WTC11 (cell line): ENCODE data around the gene EBI3. TPM values are rescaled to one million over a fixed set of nuclear protein-coding genes. Genes with fewer than 3 reads are reported as not detected.

ENCODE experiments used
- ATAC-seq: fragments of 200-7000 bp; cut with Tn5 transposase; 2 replicates; pipeline ENCODE4 v1.10.0; 2021; ENCODE audit warnings: mild to moderate bottlenecking, moderate library complexity
- CTCF ChIA-PET: fragments of 300-600 bp; sonication (Branson Sonifier 250); formaldehyde crosslinking; loops from one replicate; lab custom pipeline; 2021; ENCODE audit warnings: antibody characterized with exemption; lab: Charles Lee
- POLR2A ChIA-PET: fragments of 350-600 bp; sonication (Branson Sonifier 250); formaldehyde crosslinking; loops from one replicate; lab custom pipeline; 2021; ENCODE audit warnings: antibody characterized with exemption; lab: Charles Lee
- DNase-seq: peaks from one replicate; pipeline ENCODE4 v3.0.0; 2021; ENCODE audit warnings: low spot score
- H3K27ac Mint-ChIP-seq: 2 replicates; pipeline ENCODE4 v1.8.0; 2021; ENCODE audit warnings: mixed read lengths
- H3K27me3 Mint-ChIP-seq: 2 replicates; pipeline ENCODE4 v1.8.0; 2021; ENCODE audit warnings: low read depth, mild to moderate bottlenecking, moderate library complexity, mixed read lengths
- H3K36me3 Mint-ChIP-seq: 2 replicates; pipeline ENCODE4 v1.8.0; 2021; ENCODE audit warnings: mixed read lengths
- H3K4me1 Mint-ChIP-seq: 2 replicates; pipeline ENCODE4 v1.8.0; 2022; ENCODE audit warnings: mixed read lengths
- H3K4me3 Mint-ChIP-seq: 2 replicates; pipeline ENCODE4 v1.8.0; 2021; ENCODE audit warnings: mild to moderate bottlenecking, moderate library complexity, mixed read lengths
- H3K9me3 Mint-ChIP-seq: 2 replicates; pipeline ENCODE4 v1.8.0; 2021; ENCODE audit warnings: mixed read lengths
- ATF1 ChIP-seq: sonication (generic); formaldehyde crosslinking; IDR thresholded peaks from 2 replicates; pipeline ENCODE4 v1.8.1; 2023; ENCODE audit warnings: mild to moderate bottlenecking, moderate library complexity, missing genetic modification reagents
- ATF2 ChIP-seq: sonication (generic); formaldehyde crosslinking; IDR thresholded peaks from 2 replicates; pipeline ENCODE4 v1.8.1; 2022; ENCODE audit warnings: low read depth, missing genetic modification reagents, borderline replicate concordance
- E2F5 ChIP-seq: sonication (generic); formaldehyde crosslinking; IDR thresholded peaks from 2 replicates; pipeline ENCODE4 v1.8.1; 2022; ENCODE audit warnings: mild to moderate bottlenecking, moderate library complexity, missing genetic modification reagents
- EMX1 ChIP-seq: fragments of 250-450 bp; sonication (Bioruptor Pico); IDR thresholded peaks from 2 replicates; pipeline ENCODE4 v1.8.0; 2021; ENCODE audit warnings: mild to moderate bottlenecking
- ETV6 ChIP-seq: sonication (generic); formaldehyde crosslinking; IDR thresholded peaks from 2 replicates; pipeline ENCODE4 v1.8.1; 2022; ENCODE audit warnings: mild to moderate bottlenecking, missing genetic modification reagents
- GABPB1 ChIP-seq: sonication (generic); formaldehyde crosslinking; IDR thresholded peaks from 2 replicates; pipeline ENCODE4 v1.8.1; 2023; ENCODE audit warnings: mild to moderate bottlenecking, missing genetic modification reagents
- GRHL2 ChIP-seq: fragments of 250-450 bp; sonication (Bioruptor Pico); IDR thresholded peaks from 2 replicates; pipeline ENCODE4 v1.8.0; 2022; ENCODE audit warnings: mild to moderate bottlenecking, moderate library complexity; ENCODE audit not compliant: insufficient replicate concordance, severe bottlenecking
- MLX ChIP-seq: sonication (generic); formaldehyde crosslinking; IDR thresholded peaks from 2 replicates; pipeline ENCODE4 v1.8.1; 2023; ENCODE audit warnings: mild to moderate bottlenecking, missing genetic modification reagents, moderate library complexity
- MXD4 ChIP-seq: fragments of 250-450 bp; sonication (Bioruptor Pico); IDR thresholded peaks from 2 replicates; pipeline ENCODE4 v1.8.0; 2021; ENCODE audit warnings: mild to moderate bottlenecking, moderate library complexity, borderline replicate concordance
- NFE2L1 ChIP-seq: sonication (generic); formaldehyde crosslinking; IDR thresholded peaks from 2 replicates; pipeline ENCODE4 v1.8.1; 2023; ENCODE audit warnings: missing genetic modification reagents
- NR3C1 ChIP-seq: sonication (generic); formaldehyde crosslinking; conservative IDR thresholded peaks from 2 replicates; pipeline ENCODE4 v1.8.1; 2023; ENCODE audit warnings: low read depth, mild to moderate bottlenecking, missing genetic modification reagents
- TEAD4 ChIP-seq: sonication (generic); formaldehyde crosslinking; IDR thresholded peaks from 2 replicates; pipeline ENCODE4 v1.8.0; 2022; ENCODE audit warnings: mild to moderate bottlenecking, missing genetic modification reagents
- TP53 ChIP-seq: sonication (generic); formaldehyde crosslinking; IDR thresholded peaks from 2 replicates; pipeline ENCODE4 v1.8.1; 2023; ENCODE audit warnings: mild to moderate bottlenecking, missing genetic modification reagents
- ZNF219 ChIP-seq: sonication (generic); formaldehyde crosslinking; IDR thresholded peaks from 2 replicates; pipeline ENCODE4 v1.8.0; 2023; ENCODE audit warnings: missing genetic modification reagents, mild to moderate bottlenecking, borderline replicate concordance
- ZNF425 ChIP-seq: fragments of 250-450 bp; sonication (Bioruptor Pico); conservative IDR thresholded peaks from 2 replicates; pipeline ENCODE4 v1.9.0; 2021; ENCODE audit warnings: mild to moderate bottlenecking
- ZNF512 ChIP-seq: sonication (generic); formaldehyde crosslinking; IDR thresholded peaks from 2 replicates; pipeline ENCODE4 v1.8.1; 2022; ENCODE audit warnings: missing genetic modification reagents, borderline replicate concordance
- total RNA-seq: library from RNA; stranded (reverse); gene quantifications from 3 replicates; pipeline ENCODE4 v1.2.3, GENCODE V29; 2021
- TF ChIP-seq, protein P1 (sequence below): sonication (generic); formaldehyde crosslinking; IDR thresholded peaks from 2 replicates; pipeline ENCODE4 v1.8.1; 2022; ENCODE audit warnings: mild to moderate bottlenecking, missing genetic modification reagents, moderate library complexity, borderline replicate concordance
- TF ChIP-seq, protein P2 (sequence below): sonication (generic); formaldehyde crosslinking; IDR thresholded peaks from 2 replicates; pipeline ENCODE4 v1.8.1; 2022; ENCODE audit warnings: low read depth, mild to moderate bottlenecking, moderate library complexity, missing genetic modification reagents, borderline replicate concordance

EBI3 gene
- total RNA-seq, 1 experiment from 2014 or later, result 0.81 TPM

DNA sequence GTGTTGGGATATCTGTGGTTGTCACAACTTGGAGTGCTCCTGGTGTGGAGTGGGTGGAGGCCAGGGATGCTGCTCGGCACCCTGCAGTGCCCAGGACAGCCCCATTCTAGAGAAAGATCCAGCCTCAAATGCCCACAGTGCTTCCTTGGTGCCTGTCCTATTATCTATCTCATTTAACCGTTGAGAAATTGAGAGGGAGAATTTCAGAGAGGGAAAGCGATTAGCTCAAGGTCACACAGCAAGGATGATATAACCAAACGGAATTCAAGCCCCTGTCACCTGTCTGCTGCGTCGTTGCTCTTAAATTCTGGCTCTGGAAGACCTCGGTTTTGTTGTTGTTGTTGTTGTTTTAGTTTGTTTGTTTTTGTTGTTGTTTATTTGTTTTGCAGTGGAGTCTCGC is 33.3 kb upstream of the EBI3 start:
- DNase-seq, result no peak
- Mint-ChIP-seq H3K4me1 (peaks cover 23% of the 10 kb centered on the region), H3K27me3 (peaks cover 50% of the 10 kb centered on the region), H3K9me3 (peaks cover 15% of the 10 kb centered on the region), H3K4me3 (no peak overlapping the region), H3K36me3 (peaks cover 5% of the 10 kb centered on the region; the same call in 1 of the 2 replicates), H3K27ac (no peak overlapping the region)
- ChIA-PET POLR2A (no interaction called here), CTCF (interaction anchor here (1.5 kb wide), 1 partner anchor 10 kb away, joined by 4 read pairs; no protein-coding TSS in a partner anchor)
- ATAC-seq, result no peak
- TF ChIP-seq TP53 (CRISPR knock-in tag) (no peak), GABPB1 (CRISPR knock-in tag) (no peak), ZNF219 (CRISPR knock-in tag) (no peak), NFE2L1 (no peak), ATF1 (CRISPR knock-in tag) (no peak), ZNF425 (no peak), ZNF512 (CRISPR knock-in tag) (no peak), EMX1 (CRISPR knock-in tag) (no peak), ETV6 (no peak), TEAD4 (CRISPR knock-in tag) (no peak), MXD4 (CRISPR knock-in tag) (no peak), ATF2 (CRISPR knock-in tag) (no peak), NR3C1 (CRISPR knock-in tag) (no peak), E2F5 (CRISPR knock-in tag) (no peak), MLX (CRISPR knock-in tag) (no peak), GRHL2 (CRISPR knock-in tag) (no peak)
- TF ChIP-seq, protein P1, sequence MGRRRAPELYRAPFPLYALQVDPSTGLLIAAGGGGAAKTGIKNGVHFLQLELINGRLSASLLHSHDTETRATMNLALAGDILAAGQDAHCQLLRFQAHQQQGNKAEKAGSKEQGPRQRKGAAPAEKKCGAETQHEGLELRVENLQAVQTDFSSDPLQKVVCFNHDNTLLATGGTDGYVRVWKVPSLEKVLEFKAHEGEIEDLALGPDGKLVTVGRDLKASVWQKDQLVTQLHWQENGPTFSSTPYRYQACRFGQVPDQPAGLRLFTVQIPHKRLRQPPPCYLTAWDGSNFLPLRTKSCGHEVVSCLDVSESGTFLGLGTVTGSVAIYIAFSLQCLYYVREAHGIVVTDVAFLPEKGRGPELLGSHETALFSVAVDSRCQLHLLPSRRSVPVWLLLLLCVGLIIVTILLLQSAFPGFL (CRISPR knock-in tag), result no peak
- TF ChIP-seq, protein P2, sequence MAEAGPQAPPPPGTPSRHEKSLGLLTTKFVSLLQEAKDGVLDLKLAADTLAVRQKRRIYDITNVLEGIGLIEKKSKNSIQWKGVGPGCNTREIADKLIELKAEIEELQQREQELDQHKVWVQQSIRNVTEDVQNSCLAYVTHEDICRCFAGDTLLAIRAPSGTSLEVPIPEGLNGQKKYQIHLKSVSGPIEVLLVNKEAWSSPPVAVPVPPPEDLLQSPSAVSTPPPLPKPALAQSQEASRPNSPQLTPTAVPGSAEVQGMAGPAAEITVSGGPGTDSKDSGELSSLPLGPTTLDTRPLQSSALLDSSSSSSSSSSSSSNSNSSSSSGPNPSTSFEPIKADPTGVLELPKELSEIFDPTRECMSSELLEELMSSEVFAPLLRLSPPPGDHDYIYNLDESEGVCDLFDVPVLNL, result no peak
